Mucosa of rectum (tissue), 2 donors: ENCODE data around the gene NMB.

Source experiments
- H3K27ac ChIP-seq, 2 donors: one replicate each; pipeline ENCODE4 v1.7.0; 2013; ENCODE audit warnings: inconsistent platforms in 2 of 2, low read depth in 2 of 2, low read length in 2 of 2
- H3K27me3 ChIP-seq, 2 donors: one replicate each; pipeline ENCODE4 v1.7.0; 2013; ENCODE audit warnings: low read length in 2 of 2; ENCODE audit not compliant: control insufficient read depth in 2 of 2, insufficient read depth in 2 of 2
- H3K36me3 ChIP-seq, 2 donors: one replicate each; pipeline ENCODE4 v1.7.0; 2013; ENCODE audit warnings: low read length in 2 of 2; ENCODE audit not compliant: control insufficient read depth in 2 of 2, insufficient read depth in 2 of 2
- H3K4me1 ChIP-seq, 2 donors: one replicate each; pipeline ENCODE4 v1.7.0; 2013; ENCODE audit warnings: low read length in 2 of 2, mild to moderate bottlenecking in 1 of 2; ENCODE audit not compliant: control insufficient read depth in 2 of 2, insufficient read depth in 2 of 2
- H3K4me3 ChIP-seq, 2 donors: one replicate each; pipeline ENCODE4 v1.7.0; 2013; ENCODE audit warnings: low read length in 2 of 2
- H3K9ac ChIP-seq, 2 donors: one replicate each; pipeline ENCODE4 v1.7.0; 2013; ENCODE audit warnings: low read length in 2 of 2, low read depth in 1 of 2, mild to moderate bottlenecking in 1 of 2
- H3K9me3 ChIP-seq, 2 donors: one replicate each; pipeline ENCODE4 v1.7.0; 2013; ENCODE audit warnings: low read length in 2 of 2; ENCODE audit not compliant: control insufficient read depth in 2 of 2
- donor health status: healthy.
- donor health status: Normal muscosa, but diverticular disease.

NMB gene

DNA sequence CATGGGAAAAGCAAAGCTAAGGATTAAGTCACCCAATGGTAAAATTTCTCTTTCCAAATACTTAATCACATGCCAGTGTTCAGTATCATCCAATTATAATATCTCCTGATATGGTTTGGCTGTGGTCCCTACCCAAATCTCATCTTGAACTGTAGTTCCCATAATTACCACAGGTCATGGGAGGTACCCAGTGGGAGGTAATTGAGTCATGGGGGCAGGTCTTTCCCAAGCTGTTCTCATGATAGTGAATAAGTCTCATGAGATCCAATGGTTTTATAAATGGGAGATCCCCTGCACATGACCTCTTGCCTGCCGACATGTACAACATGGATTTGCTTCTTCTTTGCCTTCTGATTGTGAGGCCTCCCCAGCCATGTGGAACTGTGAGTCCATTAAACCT, 26.1 kb upstream of the NMB start:
- Histone ChIP-seq H3K27me3 (no peaks in the 10 kb centered on the region), H3K9me3 (no peaks in the 10 kb centered on the region), H3K4me1 (no peaks in the 10 kb centered on the region), H3K9ac (no peak overlapping the region), H3K36me3 (peaks cover 19 to 26% of the 10 kb centered on the region in 2 donors), H3K4me3 (no peak overlapping the region), H3K27ac (no peak overlapping the region)

DNA sequence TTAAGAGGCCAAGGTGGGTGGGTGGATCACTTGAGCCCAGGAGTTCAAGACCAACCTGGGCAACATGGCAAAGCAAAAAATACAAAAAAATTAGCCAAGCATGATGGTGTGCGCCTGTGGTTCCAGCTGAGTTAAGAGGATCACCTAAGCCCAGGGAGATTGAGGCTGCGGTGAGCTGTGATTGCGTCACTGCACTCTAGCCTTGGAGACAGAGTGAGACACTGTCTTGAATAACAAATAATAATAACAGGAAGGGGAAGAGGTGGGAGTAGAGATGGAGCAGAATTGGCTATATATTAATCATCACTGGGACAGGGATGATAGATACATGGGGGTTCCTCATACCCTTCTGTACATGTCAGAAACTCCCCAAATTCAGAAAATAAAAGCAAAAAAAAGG, 23.8 kb upstream of the NMB start:
- H3K27ac ChIP-seq, result no peak overlapping the region
- H3K9ac ChIP-seq, result no peak overlapping the region
- H3K4me1 ChIP-seq, result no peaks in the 10 kb centered on the region
- H3K36me3 ChIP-seq, result peaks cover 18% of the 10 kb centered on the region in 2 donors
- no peaks in the 10 kb centered on the region for H3K27me3 ChIP-seq
- no peak overlapping the region for H3K4me3 ChIP-seq
- H3K9me3 ChIP-seq, result no peaks in the 10 kb centered on the region

DNA sequence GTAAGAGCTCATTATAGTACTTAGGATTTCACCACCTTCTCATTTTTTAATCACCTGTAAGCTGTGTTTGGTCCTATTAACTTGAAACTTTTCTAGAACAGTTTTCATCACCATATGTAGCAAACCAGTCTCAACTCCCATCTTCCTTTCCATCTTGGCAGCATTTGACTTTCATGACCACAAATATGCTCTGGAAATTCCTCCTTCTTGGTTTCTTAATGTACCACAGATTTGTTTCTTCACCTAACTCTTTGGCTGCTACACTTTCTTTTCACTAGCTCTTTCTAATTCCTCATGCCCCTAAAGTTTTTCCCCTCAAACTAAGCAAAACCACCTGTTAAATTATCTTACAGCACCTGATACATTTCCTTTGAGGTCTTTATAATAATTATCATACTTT, 13.2 kb upstream of the NMB start:
- Histone ChIP-seq H3K27me3 (no peaks in the 10 kb centered on the region), H3K9ac (no peak overlapping the region), H3K27ac (no peak overlapping the region), H3K4me3 (no peak overlapping the region), H3K36me3 (peaks cover 36 to 43% of the 10 kb centered on the region in 2 donors), H3K9me3 (no peaks in the 10 kb centered on the region), H3K4me1 (no peaks in the 10 kb centered on the region)

DNA sequence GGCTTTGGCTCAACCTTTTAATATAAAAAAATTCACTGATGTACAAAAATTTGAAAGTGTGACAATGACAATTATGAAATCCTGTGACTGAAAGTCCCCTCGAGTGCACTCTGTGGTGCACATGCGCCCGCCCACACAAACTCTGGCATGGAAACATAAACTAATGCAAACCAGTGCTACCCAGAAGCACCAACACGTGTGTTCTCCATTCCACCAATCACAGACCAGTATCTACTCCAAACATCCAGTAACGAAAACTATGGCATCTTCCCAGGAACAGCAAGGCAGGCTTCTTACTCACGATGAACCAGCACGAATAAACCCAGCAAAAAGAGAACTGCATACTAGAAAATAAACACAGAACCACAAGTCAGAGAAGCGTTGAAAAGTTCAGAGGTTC, 11.7 kb upstream of the NMB start:
- H3K4me1 ChIP-seq, result no peaks in the 10 kb centered on the region
- peaks cover 38 to 43% of the 10 kb centered on the region in 2 donors for H3K36me3 ChIP-seq
- no peak overlapping the region for H3K27ac ChIP-seq
- H3K9ac ChIP-seq, result no peak overlapping the region
- H3K27me3 ChIP-seq, result no peaks in the 10 kb centered on the region
- no peaks in the 10 kb centered on the region for H3K9me3 ChIP-seq
- H3K4me3 ChIP-seq, result no peak overlapping the region

DNA sequence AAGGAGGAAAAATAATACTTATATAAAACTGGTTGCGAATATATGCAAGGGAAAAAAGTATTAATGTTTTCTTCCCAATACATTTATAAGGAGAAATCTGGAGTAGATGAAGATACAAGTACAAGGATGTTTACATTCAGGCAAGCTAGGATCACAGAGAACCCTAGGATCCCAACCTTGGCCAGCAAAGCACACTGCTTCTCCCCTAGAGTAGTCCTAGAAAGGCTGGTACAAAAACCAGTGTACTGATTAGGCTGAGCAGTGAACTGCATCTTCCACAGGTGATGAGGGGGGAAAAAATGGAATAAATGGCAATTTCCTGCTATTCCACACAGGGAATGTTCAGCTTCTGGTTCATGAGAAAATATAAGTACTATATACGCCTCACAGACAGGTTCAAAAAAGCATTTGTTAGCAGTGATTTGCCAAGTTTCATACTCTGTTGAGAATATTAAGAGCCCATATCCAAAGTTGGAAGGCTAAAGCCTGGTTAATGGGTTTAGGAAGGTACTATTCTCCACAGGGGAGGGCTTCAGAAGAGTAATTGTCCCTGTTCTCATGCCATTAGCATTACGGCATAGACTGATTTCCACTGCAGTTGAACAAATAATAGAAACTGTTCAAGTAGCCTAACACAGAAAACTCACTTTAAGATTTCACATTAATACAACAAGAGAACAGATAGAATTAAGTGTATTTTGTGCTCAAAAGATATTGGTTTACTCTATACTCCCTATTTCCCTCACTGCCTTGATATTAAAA, 10.4 kb upstream of the NMB start:
- Histone ChIP-seq H3K9ac (no peak overlapping the region), H3K4me3 (no peak overlapping the region), H3K4me1 (no peaks in the 10 kb centered on the region), H3K36me3 (peaks cover 37 to 38% of the 10 kb centered on the region in 2 donors), H3K9me3 (no peaks in the 10 kb centered on the region), H3K27ac (no peak overlapping the region), H3K27me3 (no peaks in the 10 kb centered on the region)

DNA sequence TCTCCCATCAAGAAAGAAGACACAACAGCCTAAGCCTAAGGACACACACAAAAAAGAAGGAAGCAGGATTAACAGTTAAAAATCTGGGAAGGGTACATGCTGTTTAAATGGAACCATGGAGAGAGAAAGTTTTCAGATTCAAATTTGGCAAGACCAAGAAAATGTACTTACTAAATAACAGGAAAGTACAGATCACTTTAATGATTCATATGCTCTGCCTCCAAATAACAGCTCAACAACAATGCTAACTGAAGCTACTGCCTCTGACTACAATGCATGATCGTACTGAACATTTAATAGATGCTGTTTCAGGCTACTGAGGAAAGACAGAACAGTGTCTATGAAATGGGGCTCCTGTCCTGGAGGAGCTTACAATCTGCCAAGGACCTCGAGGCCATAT, 8.4 kb upstream of the NMB start:
- no peak overlapping the region for H3K4me3 ChIP-seq
- H3K9ac ChIP-seq, result no peak overlapping the region
- H3K36me3 ChIP-seq, result peaks cover 37 to 38% of the 10 kb centered on the region in 2 donors
- no peaks in the 10 kb centered on the region for H3K9me3 ChIP-seq
- H3K27ac ChIP-seq, result no peak overlapping the region
- H3K4me1 ChIP-seq, result no peaks in the 10 kb centered on the region
- H3K27me3 ChIP-seq, result no peaks in the 10 kb centered on the region

DNA sequence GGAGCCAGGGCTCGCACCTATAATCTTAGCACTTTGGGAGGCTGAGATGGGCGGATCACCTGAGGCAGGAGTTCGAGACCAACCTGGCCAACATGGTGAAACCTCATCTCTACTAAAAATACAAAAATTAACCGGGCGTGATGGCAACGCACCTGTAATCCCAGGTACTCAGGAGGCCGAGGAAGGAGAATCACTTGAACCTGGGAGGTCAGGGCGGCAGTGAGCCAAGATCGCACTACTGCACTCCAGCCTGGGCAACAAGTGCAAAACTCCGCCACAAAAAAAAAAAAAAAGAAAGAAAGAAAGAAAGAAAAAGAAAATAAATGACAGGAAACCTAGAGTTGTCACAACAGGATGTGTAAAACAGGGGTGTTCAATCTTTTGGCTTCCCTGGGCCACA, 3.0 kb upstream of the NMB start:
- H3K4me1 ChIP-seq, result peaks cover 8 to 13% of the 10 kb centered on the region in 2 donors
- no peaks in the 10 kb centered on the region for H3K27me3 ChIP-seq
- no peak overlapping the region for H3K9ac ChIP-seq
- no peak overlapping the region for H3K27ac ChIP-seq
- peaks cover 3 to 6% of the 10 kb centered on the region in 2 donors for H3K36me3 ChIP-seq
- H3K9me3 ChIP-seq, result no peaks in the 10 kb centered on the region
- no peak overlapping the region for H3K4me3 ChIP-seq

DNA sequence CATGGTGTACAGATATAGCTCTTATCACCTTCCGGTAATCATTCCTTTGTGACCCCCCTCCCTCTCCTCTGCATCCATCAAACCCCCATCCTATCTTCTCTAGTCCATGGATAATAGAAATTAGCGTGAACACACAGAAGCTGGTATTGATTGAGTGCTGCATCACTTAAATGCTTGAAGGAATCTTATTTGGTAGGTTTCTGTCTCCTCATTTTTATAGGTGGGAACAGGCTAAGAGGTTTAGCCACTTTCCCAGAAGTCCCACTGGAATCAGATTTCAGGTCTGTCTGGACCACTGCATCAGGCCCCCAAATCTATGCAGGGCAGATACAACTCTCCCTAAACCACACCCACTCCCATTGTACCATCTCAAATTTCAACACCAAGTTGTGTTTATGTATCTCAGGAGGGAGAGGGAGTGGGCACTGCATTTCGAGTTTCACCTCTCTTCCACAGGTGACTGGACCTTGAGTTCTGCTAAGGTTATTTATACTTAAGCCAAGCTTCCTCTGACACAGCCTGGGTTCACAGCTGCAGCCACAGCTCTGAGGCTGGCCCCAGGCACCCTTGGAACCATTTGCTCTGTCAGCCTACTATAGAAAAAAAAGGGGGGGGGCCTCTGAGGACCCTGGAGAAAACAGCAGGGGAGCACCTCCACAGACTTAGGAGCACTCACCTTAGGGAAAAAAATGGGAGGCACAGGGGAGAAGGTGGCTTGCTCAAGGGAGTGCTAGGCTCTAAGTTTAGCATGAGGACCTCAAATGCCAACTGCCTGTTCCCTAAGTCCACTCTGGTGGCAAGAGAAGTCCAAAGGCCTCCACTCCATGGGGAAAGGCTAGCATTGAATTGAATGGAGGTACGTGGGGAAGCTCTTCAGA, 2.1 kb upstream of the NMB start:
- Histone ChIP-seq H3K4me3 (no peak overlapping the region), H3K9ac (no peak overlapping the region), H3K27me3 (no peaks in the 10 kb centered on the region), H3K27ac (no peak overlapping the region), H3K36me3 (no peaks in the 10 kb centered on the region), H3K4me1 (peaks cover 10 to 17% of the 10 kb centered on the region in 2 donors), H3K9me3 (no peaks in the 10 kb centered on the region)

DNA sequence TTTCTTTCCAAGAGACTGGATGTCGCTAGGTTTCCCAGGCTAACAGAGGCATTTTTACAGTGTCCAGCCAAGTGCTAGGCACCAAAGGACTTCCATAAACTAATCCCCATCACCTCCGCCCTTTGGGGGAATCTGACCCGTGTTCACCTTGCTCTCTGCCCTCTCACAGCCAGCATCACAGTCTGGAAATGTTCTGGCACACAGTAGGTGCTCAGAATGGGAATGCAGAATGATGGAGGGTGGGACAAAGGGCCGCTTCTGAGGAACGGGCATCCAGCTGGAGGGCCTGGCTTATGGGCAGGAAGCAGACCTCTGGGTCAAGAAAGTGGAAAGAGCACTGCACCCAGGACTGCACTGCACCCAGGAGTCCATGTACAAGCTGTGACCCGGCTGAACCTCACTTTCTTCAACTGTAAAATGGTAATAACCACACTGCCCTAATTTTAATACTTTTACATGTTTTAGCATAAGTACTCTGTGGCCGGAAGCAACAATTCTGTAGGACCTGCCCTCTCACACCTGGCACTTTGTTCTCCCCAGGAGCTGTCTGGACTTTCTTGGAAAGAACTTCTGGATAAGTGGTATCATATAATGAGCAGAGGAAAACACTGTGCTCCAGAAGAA, 901 bp upstream of the NMB start:
- H3K27ac ChIP-seq, result peak overlapping the region; percentile 43 to 66
- no peaks in the 10 kb centered on the region for H3K27me3 ChIP-seq
- no peaks in the 10 kb centered on the region for H3K9me3 ChIP-seq
- H3K4me3 ChIP-seq, result peak overlapping the region; percentile 68 to 69
- H3K36me3 ChIP-seq, result no peaks in the 10 kb centered on the region
- peak overlapping the region; percentile 56 to 71 for H3K9ac ChIP-seq
- peaks cover 15 to 22% of the 10 kb centered on the region in 2 donors for H3K4me1 ChIP-seq

DNA sequence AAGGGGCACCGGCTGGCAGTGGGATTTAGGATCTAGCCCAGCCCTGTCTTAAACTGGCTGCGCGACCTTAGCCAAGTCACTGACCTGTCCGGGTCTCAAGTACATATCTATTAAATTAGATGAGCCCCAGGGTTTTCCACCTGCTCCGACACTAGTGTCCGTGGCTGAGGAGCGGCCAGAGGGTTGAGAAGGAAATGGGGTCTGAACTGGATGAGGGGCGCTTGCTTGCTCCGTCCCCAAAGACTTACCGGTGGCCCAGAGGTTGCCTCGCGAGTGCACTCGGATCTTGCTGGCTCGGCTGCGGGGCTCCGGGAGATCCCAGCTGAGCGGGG, 285 bp downstream of the NMB start:
- Histone ChIP-seq H3K36me3 (no peaks in the 10 kb centered on the region), H3K27me3 (no peaks in the 10 kb centered on the region), H3K4me3 (peak overlapping the region; percentile 68 to 69), H3K4me1 (peaks cover 20 to 33% of the 10 kb centered on the region in 2 donors), H3K27ac (peak overlapping the region; percentile 10 to 43), H3K9ac (peak overlapping the region; percentile 63 to 71), H3K9me3 (no peaks in the 10 kb centered on the region)
